ENCODE results near the gene TPX2.

TPX2 gene

GRCh38 chr20:31738729-31739549 lies at the start of gene TPX2:
TPX2 (plus strand) TSS chr20:31739290; CDS start chr20:31757477, 18,187 bp downstream.
- peak; percentile 95 for DNase-seq (ENCODE audit: low read depth)

GRCh38 chr20:31690124-31690666 lies 48.9 kb upstream of the TPX2 start:
- DNase-seq (ENCODE audit: low read depth): no peak

GRCh38 chr20:31691646-31692275 lies 47.3 kb upstream of the TPX2 start:
- peak; percentile 37 for DNase-seq (ENCODE audit: low read depth)

GRCh38 chr20:31693402-31693801 lies 45.7 kb upstream of the TPX2 start:
- DNase-seq (ENCODE audit: low read depth): no peak

GRCh38 chr20:31693987-31694661 lies 45.0 kb upstream of the TPX2 start:
- no peak for DNase-seq (ENCODE audit: low read depth)

- no peak for DNase-seq (ENCODE audit: low read depth)
Measured at GRCh38 chr20:31694842-31695593, 44.1 kb upstream of the TPX2 start.

- peak; percentile 54 for DNase-seq (ENCODE audit: low read depth)
Measured at GRCh38 chr20:31695849-31696804, 43.0 kb upstream of the TPX2 start.

- DNase-seq (ENCODE audit: low read depth): no peak
Measured at GRCh38 chr20:31698243-31698802, 40.8 kb upstream of the TPX2 start.

GRCh38 chr20:31698803-31699718 lies 40.0 kb upstream of the TPX2 start:
- peak; percentile 97 for DNase-seq (ENCODE audit: low read depth)

GRCh38 chr20:31699801-31700728 lies 39.0 kb upstream of the TPX2 start:
- DNase-seq (ENCODE audit: low read depth): no peak

- no peak for DNase-seq (ENCODE audit: low read depth)
Measured at GRCh38 chr20:31700747-31701146, 38.3 kb upstream of the TPX2 start.

GRCh38 chr20:31701591-31701990 lies 37.5 kb upstream of the TPX2 start:
- DNase-seq (ENCODE audit: low read depth): no peak

- peak; percentile 43 for DNase-seq (ENCODE audit: low read depth)
Measured at GRCh38 chr20:31704225-31705119, 34.6 kb upstream of the TPX2 start.

GRCh38 chr20:31705191-31705590 lies 33.9 kb upstream of the TPX2 start:
- DNase-seq (ENCODE audit: low read depth): no peak

GRCh38 chr20:31705598-31706597 lies 33.2 kb upstream of the TPX2 start:
- no peak for DNase-seq (ENCODE audit: low read depth)

Measured in amniotic epithelial cell (primary cell).